GM10266 (cell line): ENCODE data around the gene CD6.

Experiments used
- DNase-seq: peaks from one replicate; pipeline ENCODE4 v3.0.0; 2012; ENCODE audit errors: extremely low spot score
- CTCF ChIP-seq: IDR thresholded peaks from 2 replicates; pipeline ENCODE4 v1.5.1; 2012; ENCODE audit warnings: mild to moderate bottlenecking, low read depth; ENCODE audit not compliant: control insufficient read depth, insufficient read depth; ENCODE audit errors: missing control alignments

The CD6 gene

GRCh38 chr11:61065955-61066638, 94.6 kb downstream of the CD6 start:
- TF ChIP-seq CTCF, result no peak
- DNase-seq, result no peak

- no peak for TF ChIP-seq CTCF
- DNase-seq, result no peak
These were observed 95.2 kb downstream of the CD6 start for GRCh38 chr11:61066645-61067044.

GRCh38 chr11:61067782-61068446, 96.4 kb downstream of the CD6 start:
- no peak for TF ChIP-seq CTCF
- no peak for DNase-seq

GRCh38 chr11:61068581-61068980, 97.1 kb downstream of the CD6 start:
- no peak for TF ChIP-seq CTCF

GRCh38 chr11:61069427-61069826, 97.9 kb downstream of the CD6 start:
- no peak for TF ChIP-seq CTCF
- DNase-seq, result no peak

More at GRCh38 chr11:61068581-61068980, 97.1 kb downstream of the CD6 start:
- no peak for DNase-seq
